HAP-1 (cell line): ENCODE results near the gene CADPS2.
"Not testable (repeated sequence)": the region's sequence is repeated elsewhere in the genome, so short reads cannot be mapped to it uniquely, and the experiment has no call there.

Source experiments
- DNase-seq, 2 experiments: peaks; one replicate each; pipeline ENCODE4 v3.0.0-alpha.2; 2016 to 2020; ENCODE audit warnings: low spot score in 2 of 2
- H3K27me3 ChIP-seq: fragments of 250-450 bp; sonication (Bioruptor Pico); 2 replicates; pipeline ENCODE4 v1.5.1; 2020; ENCODE audit warnings: low read depth, mild to moderate bottlenecking, moderate library complexity
- H3K36me3 ChIP-seq: fragments of 250-450 bp; sonication (Bioruptor Pico); replicated peaks from 2 replicates; pipeline ENCODE4 v1.5.1; 2020; ENCODE audit warnings: mild to moderate bottlenecking
- H3K4me1 ChIP-seq: fragments of 250-450 bp; sonication (Bioruptor Pico); 2 replicates; pipeline ENCODE4 v1.5.1; 2020; ENCODE audit warnings: mild to moderate bottlenecking
- H3K4me3 ChIP-seq: fragments of 250-450 bp; sonication (Bioruptor Pico); 2 replicates; pipeline ENCODE4 v1.5.1; 2020; ENCODE audit warnings: mild to moderate bottlenecking, moderate library complexity
- H3K9me3 ChIP-seq: fragments of 250-450 bp; sonication (Bioruptor Pico); 2 replicates; pipeline ENCODE4 v1.5.1; 2020; ENCODE audit warnings: mild to moderate bottlenecking, moderate library complexity
- in situ Hi-C: fragments of 300-500 bp; cut with MboI; formaldehyde crosslinking; loops from 3 replicates; pipeline ENCODE4 v1.14.3; 2020; ENCODE audit warnings: low sequenced_read_pairs, inconsistent platforms, mixed read lengths

CADPS2 gene

DNA sequence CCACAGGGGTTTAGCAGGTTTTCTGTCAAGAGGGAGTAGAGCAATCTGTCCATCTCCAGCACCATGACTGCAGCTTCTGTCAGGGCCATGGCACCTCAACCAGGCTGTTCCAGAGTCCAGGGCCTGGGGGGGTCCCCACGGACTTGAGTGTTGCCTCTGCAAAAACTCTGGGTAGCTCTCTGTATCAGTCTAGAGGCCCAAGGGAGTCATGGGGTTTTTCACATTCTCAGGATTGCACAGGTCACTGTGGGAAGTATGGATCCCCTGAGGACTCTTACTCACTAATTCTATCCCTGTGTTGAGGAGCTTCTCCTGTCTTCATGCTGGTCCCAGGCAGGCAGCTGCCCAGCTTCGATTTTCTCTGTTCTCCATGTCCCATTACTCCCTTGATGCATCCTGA lies 247.8 kb downstream of the CADPS2 start:
- in situ Hi-C loops, result no loop called here
- H3K9me3 ChIP-seq, result no peaks in the 10 kb centered on the region
- no peaks in the 10 kb centered on the region for H3K4me1 ChIP-seq
- no peak overlapping the region for H3K4me3 ChIP-seq
- DNase-seq, result no peak
- H3K36me3 ChIP-seq, result no peaks in the 10 kb centered on the region
- no peaks in the 10 kb centered on the region; the same call in 1 of the 2 replicates for H3K27me3 ChIP-seq

DNA sequence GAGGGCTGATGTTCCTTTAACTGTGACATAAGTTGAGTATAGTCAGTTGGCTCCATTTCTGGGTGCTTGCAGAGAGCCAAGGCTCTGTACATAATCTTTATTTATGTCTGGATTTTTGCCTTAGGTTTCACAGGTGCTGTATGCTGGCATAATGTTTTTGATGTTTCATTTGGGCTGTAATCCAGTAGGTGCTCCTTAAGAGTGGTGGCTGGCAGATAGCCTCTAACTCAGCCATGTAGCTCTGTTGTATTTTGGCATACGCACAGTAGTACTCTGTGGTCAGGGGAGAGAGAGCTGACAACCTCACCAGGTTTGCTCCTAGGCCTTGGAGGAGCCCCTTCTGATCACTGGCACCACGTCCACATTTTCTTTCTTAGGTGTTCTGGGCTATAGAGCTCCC lies 248.5 kb downstream of the CADPS2 start:
- in situ Hi-C loops, result no loop called here
- Histone ChIP-seq H3K4me1 (no peaks in the 10 kb centered on the region), H3K36me3 (no peaks in the 10 kb centered on the region), H3K9me3 (no peaks in the 10 kb centered on the region), H3K27me3 (no peaks in the 10 kb centered on the region; the same call in 1 of the 2 replicates), H3K4me3 (no peak overlapping the region)
- no peak for DNase-seq

DNA sequence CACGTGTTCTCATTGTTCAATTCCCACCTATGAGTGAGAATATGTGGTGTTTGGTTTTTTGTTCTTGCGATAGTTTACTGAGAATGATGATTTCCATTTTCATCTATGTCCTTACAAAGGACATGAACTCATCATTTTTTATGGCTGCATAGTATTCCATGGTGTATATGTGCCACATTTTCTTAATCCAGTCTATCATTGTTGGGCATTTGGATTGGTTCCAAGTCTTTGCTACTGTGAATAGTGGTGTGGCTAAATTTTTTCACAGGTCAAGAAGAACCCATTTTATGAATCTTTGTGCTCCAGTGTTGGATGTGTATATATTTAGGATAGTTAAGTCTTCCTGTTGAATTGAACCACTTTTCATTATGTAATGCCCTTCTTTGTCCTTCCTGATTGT lies 250.8 kb downstream of the CADPS2 start:
- H3K4me3 ChIP-seq, H3K36me3 ChIP-seq, H3K27me3 ChIP-seq, in situ Hi-C loops, DNase-seq, H3K4me1 ChIP-seq, H3K9me3 ChIP-seq: not testable (repeated sequence)

DNA sequence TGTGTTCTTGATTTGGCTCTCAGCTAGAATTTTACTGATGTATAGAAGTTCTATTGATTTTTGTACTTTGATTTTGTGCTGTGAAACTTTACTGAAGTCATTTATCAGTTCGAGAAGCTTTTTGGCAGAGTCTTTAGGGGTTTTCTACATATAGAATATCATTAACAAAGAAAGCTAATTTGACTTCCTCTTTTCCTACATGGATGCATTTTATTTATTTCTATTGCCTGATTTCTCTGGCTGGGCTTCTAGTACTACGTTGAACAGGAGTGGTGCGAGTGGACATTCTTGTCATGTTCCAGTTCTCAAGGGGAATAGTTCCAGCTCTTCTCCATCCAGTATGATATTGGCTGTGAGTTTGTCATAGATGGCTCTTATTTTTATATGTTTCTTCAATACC lies 252.8 kb downstream of the CADPS2 start:
- Histone ChIP-seq H3K4me1 (no peaks in the 10 kb centered on the region), H3K9me3 (no peaks in the 10 kb centered on the region), H3K36me3 (no peaks in the 10 kb centered on the region), H3K27me3 (peaks cover 4% of the 10 kb centered on the region; the same call in 1 of the 2 replicates), H3K4me3 (no peak overlapping the region)
- no peak for DNase-seq
- in situ Hi-C loops, result no loop called here

DNA sequence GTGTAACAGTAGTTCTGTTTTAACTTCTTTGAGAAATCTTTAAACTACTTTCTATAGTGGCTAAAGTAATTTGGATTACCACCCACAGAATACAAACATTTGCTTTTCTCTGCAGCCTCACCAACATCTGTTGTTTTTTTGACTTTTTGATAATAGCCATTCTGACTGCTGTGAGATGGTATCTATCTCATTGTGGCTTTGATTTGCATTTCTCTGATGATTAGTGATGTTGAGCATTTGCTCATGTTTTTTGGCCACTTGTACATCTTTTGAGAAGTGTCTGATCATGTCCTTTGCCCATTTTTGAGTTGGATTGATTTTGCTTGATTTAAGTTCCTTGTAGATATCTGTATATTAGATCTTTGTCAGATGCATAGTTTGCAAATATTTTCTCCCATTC lies 254.0 kb downstream of the CADPS2 start:
- Histone ChIP-seq H3K27me3 (peaks cover 4% of the 10 kb centered on the region; the same call in 1 of the 2 replicates), H3K9me3 (no peaks in the 10 kb centered on the region), H3K4me1 (no peaks in the 10 kb centered on the region), H3K36me3 (no peaks in the 10 kb centered on the region), H3K4me3 (no peak overlapping the region)
- no peak for DNase-seq
- in situ Hi-C loops, result no loop called here

DNA sequence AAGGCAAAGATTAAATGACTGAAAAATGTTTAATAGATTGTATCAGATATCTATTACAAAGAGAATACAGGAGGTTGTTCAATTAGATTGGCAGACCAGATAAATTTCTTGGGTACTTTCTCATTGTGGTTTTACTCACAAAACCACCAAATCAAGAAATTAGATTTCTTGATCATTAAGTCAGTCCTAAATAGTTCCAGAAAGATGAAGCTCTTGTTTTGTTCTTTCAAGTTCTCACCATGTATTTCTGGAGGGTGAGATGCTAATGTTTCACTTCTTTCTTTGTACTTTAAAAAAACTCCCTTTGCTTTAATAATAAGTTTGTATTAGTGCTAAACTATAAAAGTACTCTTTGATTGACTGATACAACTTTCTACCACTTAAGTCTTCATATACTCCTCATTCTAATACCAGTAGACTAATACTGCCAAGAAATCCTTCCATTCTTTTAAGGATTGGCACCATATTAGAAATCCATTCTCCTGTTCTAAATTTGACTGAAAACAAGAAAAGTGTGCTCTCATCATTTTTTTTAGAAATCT lies 256.8 kb downstream of the CADPS2 start:
- no peaks in the 10 kb centered on the region for H3K36me3 ChIP-seq
- no peaks in the 10 kb centered on the region for H3K9me3 ChIP-seq
- H3K27me3 ChIP-seq, result peaks cover 4% of the 10 kb centered on the region
- H3K4me1 ChIP-seq, result no peaks in the 10 kb centered on the region
- DNase-seq, result no peak
- in situ Hi-C loops, result no loop called here
- H3K4me3 ChIP-seq, result no peak overlapping the region

DNA sequence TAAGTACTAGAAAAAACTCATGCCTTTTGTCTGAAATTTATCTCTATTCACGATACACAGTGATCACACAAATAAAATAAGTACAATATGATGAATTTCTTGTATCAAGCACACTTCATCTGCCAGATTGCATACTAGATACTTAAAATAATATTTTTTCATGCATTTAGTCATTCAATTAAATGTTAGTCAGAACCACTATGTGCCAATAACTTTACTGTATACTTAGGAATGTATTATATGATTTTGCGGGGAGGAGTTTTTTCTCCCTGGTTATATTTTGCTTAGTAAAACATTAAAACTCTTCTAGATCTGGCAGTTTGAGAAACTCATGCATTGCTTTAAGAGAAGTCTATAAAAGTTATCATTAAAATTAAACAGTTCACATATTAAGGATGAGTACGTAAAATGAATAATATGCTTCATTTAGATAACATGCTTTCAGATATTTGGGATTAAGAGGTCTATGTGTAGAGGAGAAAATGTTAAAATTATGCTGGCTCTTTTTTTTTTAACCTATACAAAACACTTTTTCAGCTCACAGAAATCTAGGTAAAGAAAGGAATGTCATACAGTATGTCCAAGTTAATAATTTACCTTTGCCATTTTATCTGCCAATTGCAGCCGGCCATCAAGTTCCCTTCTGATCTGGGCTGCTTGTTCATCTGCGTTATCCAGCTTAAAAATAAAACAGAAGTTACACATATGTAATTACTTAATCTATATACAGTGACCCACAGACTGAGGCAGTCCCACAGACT lies 257.4 kb downstream of the CADPS2 start:
- DNase-seq, result no peak
- in situ Hi-C loops, result no loop called here
- Histone ChIP-seq H3K4me1 (no peaks in the 10 kb centered on the region), H3K9me3 (no peaks in the 10 kb centered on the region), H3K36me3 (no peaks in the 10 kb centered on the region), H3K4me3 (no peak overlapping the region), H3K27me3 (peaks cover 4% of the 10 kb centered on the region)

DNA sequence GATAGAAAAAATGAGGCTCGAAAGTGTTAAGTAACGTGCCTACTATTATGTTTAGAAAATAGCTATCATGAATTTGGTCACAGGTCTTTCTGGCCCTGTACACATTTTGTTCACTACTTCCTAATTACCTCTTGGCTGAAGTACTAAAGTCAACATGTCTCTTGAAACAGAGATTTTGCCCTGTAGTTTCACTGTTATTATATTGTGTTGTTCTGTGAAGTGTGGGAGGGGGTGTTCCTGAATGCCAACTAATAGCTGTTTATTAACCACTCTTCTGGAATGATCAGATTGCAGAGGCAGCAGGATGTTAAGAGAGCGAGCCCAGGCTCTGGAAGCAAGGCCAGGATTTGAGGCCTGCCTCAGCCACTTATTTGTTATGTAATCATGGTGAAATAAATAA lies 259.5 kb downstream of the CADPS2 start:
- no peaks in the 10 kb centered on the region for H3K4me1 ChIP-seq
- no peak for DNase-seq
- peaks cover 6% of the 10 kb centered on the region for H3K27me3 ChIP-seq
- in situ Hi-C loops, result no loop called here
- H3K9me3 ChIP-seq, result no peaks in the 10 kb centered on the region
- H3K36me3 ChIP-seq, result no peaks in the 10 kb centered on the region
- no peak overlapping the region for H3K4me3 ChIP-seq

DNA sequence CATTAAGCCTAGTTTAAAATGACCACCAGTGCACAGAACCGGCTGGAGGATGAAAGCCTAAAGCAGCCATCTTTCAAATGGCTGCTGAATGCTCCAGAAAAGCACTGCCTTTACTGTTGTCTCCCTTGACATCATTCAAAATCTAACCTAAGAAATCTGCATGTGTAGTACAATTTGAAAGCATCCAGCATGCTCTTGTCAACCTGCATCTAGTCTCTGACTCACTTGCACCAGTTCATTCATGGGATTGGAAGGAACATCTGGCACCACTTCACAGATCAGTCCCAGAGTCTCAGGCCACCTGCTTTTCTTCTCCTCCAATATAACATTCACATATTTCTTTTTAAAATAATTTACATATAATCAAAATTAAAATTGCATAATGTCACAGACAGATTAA lies 263.6 kb downstream of the CADPS2 start:
- Histone ChIP-seq H3K36me3 (no peaks in the 10 kb centered on the region), H3K4me1 (no peaks in the 10 kb centered on the region), H3K9me3 (no peaks in the 10 kb centered on the region), H3K4me3 (no peak overlapping the region), H3K27me3 (peaks cover 8% of the 10 kb centered on the region)
- in situ Hi-C loops, result no loop called here
- no peak for DNase-seq

DNA sequence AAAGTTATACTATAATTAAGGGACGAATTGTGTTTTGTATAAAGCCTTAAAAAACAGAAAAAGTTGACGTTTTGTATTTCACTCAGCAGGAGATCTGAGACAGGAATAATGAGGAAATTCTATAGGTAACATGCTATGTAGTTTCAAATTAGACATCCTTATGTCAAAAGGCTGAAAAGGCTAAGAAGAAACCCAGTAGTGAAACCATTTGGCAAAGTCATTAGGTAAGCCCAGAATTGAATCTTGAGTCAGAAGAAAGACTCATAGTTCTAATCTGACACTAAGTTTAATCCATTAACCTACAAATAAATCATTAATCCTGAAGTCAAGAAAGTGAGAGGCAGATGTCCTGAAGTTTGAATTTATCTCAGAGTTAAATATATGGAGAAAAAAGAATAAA lies 266.6 kb downstream of the CADPS2 start:
- Histone ChIP-seq H3K27me3 (peaks cover 11% of the 10 kb centered on the region), H3K4me1 (no peaks in the 10 kb centered on the region), H3K4me3 (no peak overlapping the region), H3K9me3 (no peaks in the 10 kb centered on the region), H3K36me3 (no peaks in the 10 kb centered on the region)
- no peak for DNase-seq
- in situ Hi-C loops, result no loop called here

DNA sequence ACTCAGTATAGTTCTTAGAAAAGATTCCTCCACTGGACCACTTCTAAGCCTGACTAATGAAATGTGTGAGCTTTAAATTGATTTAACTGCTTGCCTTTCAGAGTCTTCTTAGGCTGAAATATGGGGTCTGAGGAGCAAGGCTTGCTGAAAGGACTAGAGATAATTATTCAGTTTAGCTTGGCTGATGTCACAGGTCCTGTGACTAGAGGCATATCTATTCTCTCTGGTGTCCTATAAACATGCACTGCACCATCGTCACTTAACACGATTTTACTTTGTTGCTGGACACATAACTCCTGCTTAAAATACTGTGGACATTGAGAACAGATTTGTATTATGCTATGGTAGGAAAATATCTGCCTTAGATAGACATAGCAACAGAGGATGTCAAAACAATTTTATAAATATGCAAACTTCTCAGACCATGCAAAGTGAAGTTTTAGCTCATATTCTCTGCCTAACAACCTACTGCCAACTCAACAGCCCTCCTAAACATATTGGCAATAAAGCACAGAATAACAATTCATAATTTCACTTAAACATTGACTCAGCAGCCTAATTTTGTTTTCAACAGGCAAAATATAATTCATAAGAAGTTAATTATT lies 267.6 kb downstream of the CADPS2 start:
- Histone ChIP-seq H3K4me1 (no peaks in the 10 kb centered on the region), H3K9me3 (no peaks in the 10 kb centered on the region), H3K4me3 (no peak overlapping the region), H3K27me3 (peaks cover 11% of the 10 kb centered on the region), H3K36me3 (no peaks in the 10 kb centered on the region)
- in situ Hi-C loops, result no loop called here
- no peak for DNase-seq

DNA sequence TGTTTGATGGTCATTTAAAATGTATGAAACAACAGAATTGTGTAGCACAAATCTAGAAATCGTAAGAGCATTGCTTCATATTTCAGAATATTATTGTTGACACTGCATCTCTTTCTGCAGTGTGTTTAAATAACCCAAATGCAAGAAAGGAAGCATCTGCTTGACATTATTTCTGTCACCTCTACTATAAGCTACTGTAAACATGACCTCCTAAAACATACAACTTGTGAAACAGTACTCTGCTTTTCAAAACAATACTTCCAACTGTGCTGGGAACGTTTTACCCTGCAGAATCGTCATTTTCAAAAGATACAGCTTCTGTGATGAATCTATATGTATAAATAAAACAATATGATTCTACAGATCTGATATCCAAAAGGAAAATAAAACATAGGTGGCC lies 269.3 kb downstream of the CADPS2 start:
- no peaks in the 10 kb centered on the region for H3K9me3 ChIP-seq

DNA sequence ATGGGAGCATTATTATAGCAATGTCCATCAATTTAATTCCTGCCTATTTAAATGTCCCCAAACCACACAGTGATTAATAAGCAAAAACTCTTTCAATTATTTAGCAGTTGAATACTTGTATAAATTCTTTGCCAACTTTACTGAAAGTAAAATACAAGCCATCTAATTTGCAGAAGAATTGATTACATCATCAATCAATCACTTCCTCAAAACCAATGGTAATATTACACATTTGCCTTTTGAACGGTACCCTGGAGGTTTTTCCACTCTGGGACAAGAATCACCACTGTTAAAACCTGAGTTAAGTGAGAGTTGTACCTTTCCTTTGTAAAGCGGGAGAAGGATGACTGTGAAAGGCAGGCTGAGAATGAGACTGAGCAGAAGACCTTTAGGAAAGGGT lies 280.3 kb downstream of the CADPS2 start:
- Histone ChIP-seq H3K36me3 (no peaks in the 10 kb centered on the region), H3K4me1 (no peaks in the 10 kb centered on the region), H3K9me3 (no peaks in the 10 kb centered on the region), H3K27me3 (0 out of 2 replicates have a peak, but pooled peaks cover 3% of the 10 kb centered on the region), H3K4me3 (no peak overlapping the region)
- in situ Hi-C loops, result no loop called here
- no peak for DNase-seq

More for the DNA sequence above, 269.3 kb downstream of the CADPS2 start:
- no peaks in the 10 kb centered on the region for H3K4me1 ChIP-seq
- peaks cover 8% of the 10 kb centered on the region; the same call in 1 of the 2 replicates for H3K27me3 ChIP-seq
- H3K36me3 ChIP-seq, result no peaks in the 10 kb centered on the region
- in situ Hi-C loops, result no loop called here
- H3K4me3 ChIP-seq, result no peak overlapping the region
- no peak for DNase-seq

DNA sequence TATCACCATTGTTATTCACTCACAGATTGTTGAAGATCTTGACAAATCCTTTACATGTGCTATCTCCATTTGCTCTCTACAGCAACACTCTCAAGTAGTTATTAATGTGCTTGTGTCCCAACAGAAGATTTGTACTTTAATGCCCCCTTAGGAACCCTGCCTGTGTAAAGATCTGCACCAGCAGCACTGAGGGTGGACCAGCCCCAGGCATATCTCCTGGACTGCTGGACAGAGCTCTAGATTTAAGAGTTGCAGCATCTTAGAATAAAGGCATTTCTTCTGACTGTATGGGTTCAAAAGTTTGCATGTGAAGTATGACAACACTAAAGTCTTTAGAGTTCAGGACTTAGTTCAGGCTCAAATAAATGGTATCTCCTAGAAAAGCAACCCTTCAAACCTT lies 282.0 kb downstream of the CADPS2 start:
- Histone ChIP-seq H3K4me1 (no peaks in the 10 kb centered on the region), H3K36me3 (no peaks in the 10 kb centered on the region), H3K27me3 (peaks cover 3% of the 10 kb centered on the region; the same call in 1 of the 2 replicates), H3K9me3 (no peaks in the 10 kb centered on the region), H3K4me3 (no peak overlapping the region)
- in situ Hi-C loops, result no loop called here
- DNase-seq, result no peak
